NCI-H2107 treated with DMSO at 0.1 percent for 48 hours (cell line): ENCODE measurements around the gene TBC1D22A.

Source experiments
- DNase-seq: peaks from one replicate; lab custom pipeline; 2025; ENCODE audit not compliant: unreplicated experiment; lab: John Stamatoyannopoulos, UW

Gene TBC1D22A

DNA sequence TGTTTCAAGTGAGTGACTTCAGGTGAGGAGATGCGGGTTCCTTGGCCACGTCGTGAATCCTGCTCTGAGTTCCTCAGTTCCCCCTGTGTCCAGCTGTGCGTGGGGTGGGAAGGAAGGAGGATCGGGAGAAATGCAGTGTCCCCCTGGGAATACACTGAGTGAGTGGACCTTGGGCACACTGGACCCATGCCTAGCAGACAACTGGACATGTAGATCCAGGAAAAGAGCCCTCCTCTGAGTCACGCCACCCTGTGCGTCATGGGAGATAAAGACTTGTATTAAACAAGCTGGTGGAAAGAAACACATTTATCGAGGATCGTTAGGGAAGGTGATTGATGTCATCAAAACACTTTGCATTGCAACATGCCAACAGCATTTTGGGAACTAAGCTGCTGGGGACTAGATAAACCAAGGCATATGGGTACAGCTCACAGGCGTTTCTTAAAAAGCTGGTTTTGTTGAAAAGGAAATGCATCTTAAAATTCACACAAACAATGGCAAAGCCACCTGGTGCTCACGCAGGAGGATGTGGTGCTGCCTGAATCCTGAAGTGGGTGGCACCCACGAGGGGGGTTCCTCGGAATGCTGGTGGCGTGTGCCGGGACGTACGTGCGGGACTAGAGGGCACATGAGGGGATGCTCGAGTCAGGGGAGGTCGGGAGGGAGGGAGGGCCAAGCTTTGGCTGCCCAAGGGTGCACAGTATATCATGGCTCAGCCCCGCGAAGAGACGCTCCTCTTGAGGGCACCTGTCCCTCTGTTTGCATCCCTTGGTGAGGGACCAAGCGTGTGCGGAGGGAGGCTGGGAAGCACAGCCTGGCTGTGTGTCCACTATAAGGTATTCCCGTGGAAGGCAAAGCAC is 303.5 kb downstream of the TBC1D22A start:
- no peak for DNase-seq

DNA sequence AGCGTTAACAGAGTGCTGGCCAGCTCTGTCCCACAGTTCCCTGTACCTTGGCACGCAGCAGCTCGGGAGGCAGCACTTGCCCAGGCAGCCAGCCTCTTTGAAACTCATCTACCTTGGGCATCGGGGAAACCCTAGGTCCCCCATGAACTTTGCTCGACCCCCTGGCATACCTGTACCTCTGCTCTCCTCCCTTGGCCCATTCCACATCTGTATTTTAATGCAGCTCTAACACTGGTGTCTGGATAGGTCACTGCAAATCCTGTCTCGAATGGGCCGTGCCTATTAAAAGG is 304.1 kb downstream of the TBC1D22A start:
- no peak for DNase-seq

DNA sequence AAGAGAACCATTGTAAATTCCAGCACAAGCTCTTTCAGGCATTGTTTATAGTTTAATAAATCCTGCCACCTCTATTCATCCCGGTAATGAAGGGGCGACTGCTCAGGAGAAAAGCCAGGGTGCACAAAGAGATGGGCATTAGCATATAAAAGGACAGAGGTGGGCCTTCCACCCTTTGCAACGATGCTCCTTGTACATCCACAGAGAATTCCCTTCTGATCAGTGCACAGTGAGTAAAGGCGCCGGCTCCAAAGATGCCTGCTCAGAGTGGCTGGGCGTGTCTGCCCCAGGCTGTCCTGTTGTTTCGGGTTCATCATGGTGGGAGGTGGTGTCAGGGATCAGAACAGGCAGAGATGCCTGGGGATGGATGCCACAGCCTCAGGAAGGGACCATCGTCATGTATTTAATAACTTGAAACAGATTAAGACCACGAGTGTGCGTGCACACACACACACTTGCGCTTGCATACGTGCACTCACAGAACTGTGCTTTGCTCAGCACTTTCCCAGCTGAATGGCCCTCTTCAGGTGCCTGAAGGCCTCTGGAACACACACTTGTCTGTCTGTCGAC is 305.0 kb downstream of the TBC1D22A start:
- DNase-seq = no peak

DNA sequence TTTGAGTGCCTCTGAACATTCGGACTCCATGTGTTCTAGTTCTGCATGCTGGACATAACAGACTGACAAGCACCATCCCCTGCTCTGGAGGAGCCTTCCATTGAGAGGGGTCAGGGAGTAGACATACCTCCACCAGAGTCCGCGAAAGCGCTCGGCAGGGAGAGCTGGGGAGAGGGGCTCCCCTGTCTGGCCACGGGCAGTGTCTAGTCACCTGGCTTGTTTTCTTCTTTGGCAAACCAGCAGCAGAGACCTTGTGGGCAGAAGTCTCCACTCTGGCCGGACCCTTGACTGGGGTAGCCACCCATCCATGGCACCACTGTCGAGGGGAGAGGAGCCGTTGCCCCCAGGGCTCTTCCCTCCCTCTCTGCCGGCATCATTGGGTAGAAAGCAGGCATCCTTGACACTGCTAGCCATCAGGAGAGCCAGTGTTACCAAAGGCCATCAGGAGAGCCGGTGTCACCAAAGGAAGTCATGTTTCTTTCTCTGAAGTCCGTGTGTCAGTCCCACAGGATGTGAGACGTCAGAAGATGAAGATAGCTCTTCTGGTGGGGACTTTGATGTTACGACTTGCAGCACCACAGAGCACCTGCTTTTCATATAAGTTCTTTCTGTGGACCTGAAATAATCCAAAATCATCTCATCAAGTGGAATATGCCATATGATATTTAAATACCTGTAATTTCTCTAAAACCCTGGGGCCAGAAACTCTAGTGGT is 305.6 kb downstream of the TBC1D22A start:
- DNase-seq = no peak

DNA sequence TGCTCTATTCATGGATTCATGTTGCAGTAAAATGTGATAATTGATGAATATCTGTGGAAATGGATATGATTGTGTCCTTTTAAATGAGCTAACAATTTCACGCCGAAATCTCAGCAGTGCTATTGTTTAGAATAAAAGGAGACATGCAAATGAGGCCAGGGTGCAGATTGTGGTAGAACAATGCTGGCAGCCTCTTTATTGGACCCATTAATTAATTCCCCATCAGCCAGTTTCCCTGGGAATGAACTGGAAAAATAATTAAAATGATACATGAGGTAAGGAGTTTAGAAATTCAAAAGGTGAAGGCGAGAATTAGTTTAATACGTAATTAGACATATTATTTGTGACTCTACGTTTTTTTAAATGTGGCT is 306.2 kb downstream of the TBC1D22A start:
- DNase-seq = no peak

DNA sequence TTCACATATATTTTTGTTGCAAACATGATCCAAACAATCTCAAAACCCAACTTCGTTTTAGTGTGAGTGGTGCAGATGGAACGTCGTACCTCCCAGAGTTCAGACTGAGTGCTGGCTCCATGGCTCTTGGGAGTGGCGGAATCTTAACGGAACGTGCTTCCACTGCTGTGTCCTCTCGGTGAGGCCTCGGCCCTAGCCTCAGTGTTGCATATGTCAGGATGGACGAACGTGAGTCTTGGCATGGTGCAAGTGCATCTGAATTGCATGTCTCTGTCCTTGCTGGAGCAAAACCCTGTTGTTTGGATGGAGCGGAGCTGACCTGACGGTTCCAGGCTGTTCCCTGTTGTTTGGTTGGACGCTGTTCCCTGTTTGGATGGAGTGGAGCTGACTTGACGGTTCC is 306.8 kb downstream of the TBC1D22A start:
- no peak for DNase-seq

DNA sequence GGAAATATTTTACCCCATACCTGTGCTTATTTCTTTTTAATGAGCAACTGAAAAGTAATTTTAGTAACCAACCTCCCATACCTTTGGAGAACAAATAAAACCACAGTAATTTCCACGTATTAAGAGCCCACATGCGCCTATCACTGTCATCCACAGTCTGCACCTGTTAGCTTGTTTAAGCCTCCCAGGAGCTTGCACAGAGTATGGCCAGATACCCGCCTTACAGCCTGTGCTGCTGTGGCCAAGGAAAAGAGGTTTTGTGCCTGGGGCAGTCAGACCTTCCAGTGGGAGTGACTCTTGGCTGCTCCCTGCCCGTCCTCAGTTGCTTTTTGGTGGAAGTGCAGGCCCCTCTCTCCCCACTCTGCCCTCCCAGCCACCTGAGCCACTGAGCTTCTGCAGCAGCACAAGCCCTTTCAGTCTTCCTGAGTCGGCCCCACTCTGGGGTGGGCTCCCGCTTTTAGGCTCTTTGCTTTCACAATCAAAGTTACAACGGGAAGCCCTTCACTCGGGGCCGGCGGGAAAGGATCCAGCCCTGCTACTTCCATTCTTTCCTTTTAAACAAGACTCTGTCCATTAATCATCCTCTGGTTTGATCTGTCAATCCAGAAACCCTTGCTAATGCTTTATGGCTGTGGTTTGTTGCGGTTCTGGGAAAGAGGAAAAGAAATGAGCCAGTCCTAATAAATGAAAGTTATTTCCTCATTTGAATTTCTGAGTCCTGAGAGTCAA is 308.8 kb downstream of the TBC1D22A start:
- DNase-seq = peak; percentile 15

DNA sequence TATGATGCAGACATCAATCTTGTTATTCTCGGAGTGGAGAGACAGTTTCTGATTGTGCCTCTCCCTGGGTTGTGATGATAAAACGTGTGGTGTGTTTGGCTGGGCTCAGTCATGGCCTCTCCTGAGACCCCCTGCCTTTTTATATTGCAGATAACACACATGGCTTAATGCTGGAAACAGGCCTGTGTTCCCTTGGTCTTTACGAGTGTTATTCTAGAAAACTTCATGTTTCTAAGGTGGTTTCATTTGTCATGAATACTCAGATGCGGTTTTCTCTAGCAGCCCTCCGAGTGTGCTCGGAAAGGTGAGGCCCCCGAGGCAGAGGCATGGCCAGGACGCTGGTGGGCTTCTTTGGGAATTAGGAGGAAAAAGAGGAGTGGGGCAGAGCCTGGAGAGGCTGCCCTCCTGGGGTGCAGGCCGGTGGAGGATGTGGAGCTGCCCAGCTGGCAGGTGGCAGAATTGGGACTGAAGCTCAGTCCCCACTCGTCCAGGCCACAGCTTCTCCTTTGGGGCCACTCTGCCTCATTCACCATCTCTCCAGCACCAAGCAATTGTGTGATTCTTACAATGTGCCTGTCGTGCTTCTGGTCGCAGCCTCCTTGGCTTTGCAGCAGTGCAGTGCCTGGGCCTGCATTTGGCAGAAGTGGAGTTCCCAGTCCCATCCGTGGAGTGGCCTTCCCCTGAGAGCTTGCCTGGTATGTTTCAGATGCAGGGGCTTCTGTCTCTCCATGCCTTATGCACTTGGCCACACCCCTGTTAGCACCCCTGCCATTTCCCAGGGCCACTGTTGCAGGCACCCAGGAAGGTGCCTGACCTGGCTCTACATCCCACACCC is 309.6 kb downstream of the TBC1D22A start:
- DNase-seq = no peak

DNA sequence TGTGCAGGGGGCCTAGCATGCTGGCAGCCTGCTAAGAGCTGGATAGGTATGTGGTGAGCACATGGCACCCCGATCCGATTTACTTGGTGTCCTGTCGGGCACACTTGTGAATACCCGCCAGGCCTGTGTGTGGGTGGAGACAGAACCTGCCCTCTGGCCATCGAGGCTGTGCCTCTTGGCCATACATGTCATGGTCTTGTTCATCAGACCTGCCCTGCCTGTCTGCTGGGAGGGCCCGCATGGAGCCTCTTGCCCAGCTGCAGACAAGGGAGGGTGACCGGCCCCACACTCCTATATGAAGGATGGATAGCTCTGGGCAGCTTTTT is 310.2 kb downstream of the TBC1D22A start:
- DNase-seq = no peak

DNA sequence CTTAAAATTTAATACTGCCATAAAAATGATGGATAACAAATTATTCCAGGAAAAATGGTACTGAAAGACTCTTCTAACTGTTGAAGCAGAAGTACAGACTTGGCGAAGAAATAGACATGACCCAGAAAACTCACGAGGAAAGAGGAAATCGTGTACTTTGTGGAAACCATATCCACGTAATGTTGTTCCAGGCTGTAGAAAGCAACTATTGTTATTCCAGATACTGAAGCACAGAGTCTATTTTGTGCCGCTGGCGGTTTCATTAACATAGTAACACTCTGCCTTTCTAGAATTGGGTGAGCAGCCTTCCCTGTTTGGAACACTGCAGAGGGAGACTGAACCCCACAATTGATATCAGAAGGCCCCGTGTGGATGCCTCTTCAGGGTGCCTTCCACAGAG is 310.6 kb downstream of the TBC1D22A start:
- no peak for DNase-seq

DNA sequence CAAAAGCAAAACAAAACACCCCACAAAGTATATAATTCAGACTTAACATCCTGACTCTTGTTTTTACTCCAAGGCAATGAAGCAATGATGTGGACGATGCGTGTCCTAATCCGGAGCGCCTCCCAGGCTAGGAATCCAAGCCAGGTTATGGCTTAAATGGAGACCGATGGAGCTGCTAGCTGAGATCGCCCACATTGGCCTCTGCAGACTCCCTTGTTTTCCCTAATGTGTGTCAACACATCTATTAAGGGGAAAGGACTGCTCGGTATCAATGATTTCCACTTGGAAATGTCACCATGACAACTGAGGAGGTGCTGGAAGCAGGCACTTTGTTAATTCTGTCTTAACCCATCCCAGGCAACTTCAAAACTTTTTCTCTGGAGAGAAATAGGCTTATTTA is 311.7 kb downstream of the TBC1D22A start:
- DNase-seq = no peak

DNA sequence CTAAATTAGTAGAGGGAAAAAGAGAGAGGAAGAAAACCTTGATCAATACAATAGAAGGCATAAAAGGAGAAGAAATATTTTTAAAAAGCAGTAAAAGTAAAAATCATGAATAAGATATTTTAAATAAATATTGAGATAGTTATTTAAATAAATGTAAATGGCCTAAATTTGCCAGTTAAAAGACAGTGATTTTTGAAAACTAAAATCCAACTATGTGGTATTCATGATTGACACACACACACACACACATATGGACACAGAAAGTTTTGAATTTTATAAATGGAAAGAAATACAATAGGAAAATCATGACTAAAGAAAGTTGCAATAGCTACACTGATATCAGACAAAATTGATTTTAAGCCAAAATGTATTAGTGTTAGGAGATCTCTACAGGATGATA is 313.1 kb downstream of the TBC1D22A start:
- no peak for DNase-seq

DNA sequence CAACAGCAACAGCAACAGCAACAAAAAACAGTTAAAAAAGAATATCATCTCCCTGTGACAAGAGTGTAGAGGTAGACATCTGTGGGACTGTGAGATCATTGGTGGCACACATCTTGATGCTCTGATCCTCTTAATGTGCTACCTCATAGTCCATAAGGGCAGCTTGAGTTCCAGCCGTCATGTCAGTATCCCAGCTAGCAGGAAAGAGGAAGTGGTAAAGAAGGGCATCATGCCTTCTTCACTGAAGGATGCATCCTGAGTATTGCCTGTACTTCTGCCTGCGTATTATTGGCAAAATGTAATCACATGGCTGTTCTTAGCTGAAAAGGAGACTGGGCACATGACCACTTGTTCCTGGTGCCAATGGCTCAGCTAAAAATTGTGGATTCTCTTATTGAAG is 314.3 kb downstream of the TBC1D22A start:
- no peak for DNase-seq

DNA sequence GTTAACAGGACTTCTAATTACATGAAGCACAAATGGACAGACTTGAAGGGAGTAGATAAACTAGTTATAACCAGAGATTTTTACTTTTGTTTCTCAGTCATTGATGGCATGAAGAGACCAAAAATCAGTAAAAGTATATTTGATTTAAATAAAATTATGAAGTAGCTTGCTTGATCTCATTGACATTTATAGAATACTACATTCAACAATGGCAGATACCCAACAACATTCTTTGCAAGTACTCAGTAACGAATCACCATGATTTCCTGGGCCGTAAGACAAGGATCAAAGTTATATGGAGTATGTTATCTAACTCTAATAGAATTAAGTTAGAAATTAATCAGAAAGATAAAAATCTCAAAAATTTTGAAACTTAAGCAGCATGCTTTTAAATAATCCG is 317.6 kb downstream of the TBC1D22A start:
- DNase-seq = no peak

DNA sequence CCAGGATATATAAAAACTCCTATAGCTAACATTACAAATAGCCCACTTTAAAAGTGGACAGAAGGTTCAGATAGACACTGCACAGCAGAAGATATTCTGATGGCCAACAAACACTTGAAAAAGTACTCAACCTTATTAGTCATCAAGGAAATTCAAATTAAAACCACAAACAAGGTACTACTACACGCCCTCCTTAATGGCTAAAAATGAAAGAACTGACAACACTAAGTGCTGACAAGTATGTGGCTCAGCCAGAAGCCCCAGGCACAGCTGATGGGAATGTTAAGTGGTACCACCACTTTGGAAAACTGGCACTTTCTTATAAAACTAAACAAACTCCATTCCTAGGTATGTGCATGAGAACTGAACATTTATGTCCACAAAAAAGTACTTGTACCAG is 320.1 kb downstream of the TBC1D22A start:
- DNase-seq = no peak

DNA sequence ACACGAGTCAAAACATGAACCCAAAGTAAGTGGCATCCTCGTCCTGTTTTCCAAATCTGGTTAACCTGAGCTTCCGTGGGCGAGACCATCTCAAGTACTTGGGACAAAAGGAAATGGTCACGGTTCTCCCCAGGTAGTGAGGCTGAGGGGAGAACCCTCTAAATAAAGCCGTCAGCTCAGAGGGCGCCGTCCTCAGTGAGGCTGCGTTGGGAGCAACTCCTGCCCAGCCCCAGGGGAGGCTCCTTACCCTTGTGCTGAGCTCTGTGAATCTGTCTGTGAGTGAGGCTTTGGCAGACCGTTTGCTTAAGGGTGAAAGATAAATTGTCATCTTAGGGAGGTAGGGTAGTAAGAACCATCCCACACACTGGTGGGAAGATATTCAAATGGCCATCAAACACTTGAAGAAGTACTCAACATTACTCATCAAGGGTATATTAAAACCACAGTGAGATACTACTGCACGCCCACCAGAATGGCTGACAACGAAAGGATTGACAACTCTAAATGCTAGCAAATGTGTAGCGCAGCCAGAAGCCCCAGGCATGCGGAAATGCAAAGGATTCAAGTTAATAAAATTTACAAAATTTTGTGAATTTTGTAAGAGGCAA is 321.0 kb downstream of the TBC1D22A start:
- no peak for DNase-seq

DNA sequence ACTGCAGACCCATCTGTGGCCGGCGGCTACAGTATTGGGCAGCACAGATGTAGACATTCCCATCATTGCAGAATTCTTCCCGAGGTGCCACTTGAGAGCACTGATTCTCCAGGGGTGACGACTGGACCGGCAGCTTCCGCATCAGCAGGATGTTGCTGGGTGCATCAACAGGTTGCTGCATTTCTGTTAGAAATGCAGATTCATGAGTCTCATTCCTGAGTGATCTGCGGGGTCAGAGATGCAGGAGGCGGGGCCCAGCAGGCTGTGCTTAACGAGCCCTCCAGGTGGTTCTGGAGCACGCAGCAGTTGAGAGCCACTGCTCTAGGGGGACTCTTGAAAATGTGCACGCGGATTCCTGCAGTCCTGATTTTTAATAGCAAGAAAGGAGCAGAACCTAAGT is 321.8 kb downstream of the TBC1D22A start:
- no peak for DNase-seq

DNA sequence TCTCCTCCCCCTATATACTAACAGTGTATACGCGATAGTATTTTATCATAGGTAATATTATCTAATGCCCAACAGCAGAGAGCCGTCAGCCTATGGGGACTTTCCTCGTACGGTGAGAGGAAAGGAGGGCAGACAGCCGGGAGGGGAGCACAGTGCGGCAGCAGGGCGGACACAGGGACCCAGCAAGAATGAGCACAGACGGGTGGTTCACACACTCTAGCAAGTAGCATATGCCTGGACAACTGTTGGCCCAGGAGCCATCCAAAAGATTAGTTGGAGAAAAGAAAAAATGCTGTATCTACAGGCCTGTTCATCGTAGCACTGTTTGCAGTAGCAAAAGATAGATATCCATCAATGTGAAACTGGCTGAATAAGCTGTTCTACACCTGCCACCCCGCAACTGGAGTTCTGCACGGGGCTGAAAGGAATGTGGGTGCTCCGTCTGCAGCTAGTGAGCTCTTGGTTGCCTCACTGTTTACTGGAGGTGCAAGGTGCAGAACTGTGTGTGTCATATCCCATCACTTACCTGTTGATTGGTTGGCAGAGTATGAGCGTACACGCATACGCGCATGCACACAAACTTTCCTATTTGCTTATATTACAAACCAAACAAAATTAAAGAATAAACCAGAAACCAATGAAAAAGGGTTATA is 324.3 kb downstream of the TBC1D22A start:
- DNase-seq = no peak

DNA sequence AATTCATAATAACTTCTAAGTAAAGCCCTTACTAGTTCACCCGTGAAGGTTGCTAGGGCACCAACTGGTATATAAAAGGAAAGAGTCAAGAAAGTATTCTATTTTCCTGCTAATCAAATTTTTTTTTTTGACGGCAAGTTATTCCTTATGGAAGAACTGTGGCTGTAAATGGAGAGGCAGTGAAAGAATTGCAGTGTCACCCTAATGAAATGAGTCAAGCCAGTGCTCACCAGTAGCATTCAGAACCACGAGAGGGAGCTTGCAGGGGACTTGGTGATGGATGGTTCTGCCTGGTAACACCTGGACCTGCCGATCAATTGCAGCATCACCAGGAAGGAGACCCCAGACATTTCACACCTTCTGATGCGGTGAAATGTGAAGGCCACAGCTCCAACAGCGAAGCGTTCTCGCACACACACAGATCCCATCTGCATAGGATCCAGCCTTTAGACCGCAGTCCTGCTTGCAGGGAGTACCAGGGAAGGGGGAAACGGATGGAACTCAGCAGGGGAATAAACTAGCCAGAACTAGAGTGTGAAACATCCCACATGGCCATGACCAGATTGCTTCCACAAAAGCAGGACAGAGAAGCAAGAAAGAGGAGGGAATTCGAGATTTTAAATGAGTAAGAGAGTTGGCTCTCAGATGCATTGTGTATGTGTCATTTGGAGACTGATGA is 326.2 kb downstream of the TBC1D22A start:
- no peak for DNase-seq

DNA sequence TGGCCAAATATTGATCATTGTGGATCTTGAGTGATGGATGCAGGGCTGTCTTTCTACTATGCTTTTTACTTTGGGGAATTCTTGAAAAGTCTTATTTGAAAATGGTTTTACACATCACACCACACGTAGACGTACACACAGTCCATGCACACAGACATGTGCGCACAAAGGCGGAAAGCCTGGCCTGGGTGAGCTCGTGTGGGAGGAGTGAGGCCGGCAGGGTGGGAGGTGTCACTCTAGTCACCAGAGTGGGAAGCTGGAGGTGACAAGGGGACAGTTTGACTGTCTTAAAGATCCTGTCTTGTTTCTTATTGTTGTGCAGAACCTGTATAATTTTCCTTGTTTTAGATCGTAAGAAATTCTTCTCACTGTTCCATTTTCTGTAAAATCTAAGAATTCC is 326.9 kb downstream of the TBC1D22A start:
- DNase-seq = no peak
